Body of pancreas (tissue), 4 donors: ENCODE measurements around the gene SETBP1. TPM values are rescaled to one million over a fixed set of nuclear protein-coding genes. Genes with fewer than 3 reads are reported as not detected.

ENCODE experiments used
- ATAC-seq: fragments of 150-250 bp; one replicate; pipeline ENCODE4 v1.9.1; 2016
- DNase-seq, 4 donors: peaks; one replicate each; pipeline ENCODE4 v3.0.0-alpha.2; 2019
- H3K27ac ChIP-seq, 4 donors: fragments of 200-600 bp; sonication (generic); 1 replicate in 3 of 4; 2 replicates in 1 of 4; pipeline versions ENCODE4 v1.5.1 to v1.6.1; 2016 to 2019; ENCODE audit warnings: mild to moderate bottlenecking in 1 of 4, mixed read lengths in 1 of 4, moderate library complexity in 1 of 4
- H3K27me3 ChIP-seq, 2 donors: fragments of 200-600 bp; sonication (generic); one replicate each; pipeline ENCODE4 v1.6.0; 2016; ENCODE audit warnings: mild to moderate bottlenecking in 1 of 2
- H3K36me3 ChIP-seq, 2 donors: fragments of 200-600 bp; sonication (generic); replicated peaks in 1 of 2; 2 replicates each; pipeline ENCODE4 v1.5.1; 2016; ENCODE audit warnings: low read depth in 2 of 2; ENCODE audit not compliant: insufficient read depth in 1 of 2
- H3K4me1 ChIP-seq: fragments of 200-600 bp; sonication (generic); one replicate; pipeline ENCODE4 v1.6.0; 2016
- H3K4me3 ChIP-seq, 2 donors: fragments of 200-600 bp; sonication (generic); 1 replicate in 1 of 2; 2 replicates in 1 of 2; pipeline ENCODE4 v1.5.1; 2016 to 2019
- H3K9me3 ChIP-seq, 3 donors: fragments of 200-600 bp; sonication (generic); 1 replicate in 2 of 3; 2 replicates in 1 of 3; pipeline ENCODE4 v1.5.1; 2016
- CTCF ChIP-seq, 7 experiments: fragments of 450-650 bp in 4 of 7; fragments of 200-600 bp in 3 of 7; sonication (generic) in 3 of 7; IDR thresholded peaks; one replicate each; pipeline ENCODE4 v1.5.1; 2016 to 2019; ENCODE audit warnings: antibody characterized with exemption in 7 of 7
- POLR2A ChIP-seq, 3 donors: fragments of 450-650 bp; IDR thresholded peaks; one replicate each; pipeline ENCODE4 v1.6.1; 2016; ENCODE audit warnings: antibody characterized with exemption in 3 of 3, mild to moderate bottlenecking in 2 of 3
- WGBS, 2 donors: methylation state at CpG; one replicate each; pipeline ENCODE4 v1.1.5; 2017; 5-methylcytosine and 5-hydroxymethylcytosine counted together
- intact Hi-C: fragments of 100-400 bp; cut with DNase I; formaldehyde crosslinking; loops from one replicate; pipeline ENCODE4 v1.15.1; 2023
- total RNA-seq, 2 donors: library from RNA; depleted of rRNA; stranded (reverse); fragments of >200 nt; gene quantifications; one replicate each; pipeline ENCODE4 v1.1.0, GENCODE V29; 2016

The SETBP1 gene
- total RNA-seq, 2 donors from 2014 or later = 23.6 to 37.2 TPM

DNA sequence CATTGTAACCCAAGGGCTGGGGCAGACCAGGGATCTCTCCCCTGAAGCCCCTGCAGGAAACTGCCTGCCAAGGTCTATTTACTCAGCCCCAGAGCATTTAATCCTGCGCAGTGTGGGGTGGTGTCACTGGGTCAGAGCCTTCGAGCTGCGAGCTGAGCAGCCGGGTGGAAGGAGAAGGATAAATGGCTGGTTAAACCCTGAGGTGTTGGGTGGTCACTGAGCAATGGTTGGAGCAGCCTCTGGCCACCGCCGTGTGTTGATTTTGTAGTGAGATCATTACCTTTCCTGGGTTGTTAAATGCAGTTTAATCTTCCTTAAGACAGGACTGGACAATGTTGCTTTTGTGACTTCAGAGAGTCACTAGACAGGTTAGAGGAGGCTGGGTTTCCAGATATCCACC, 98.1 kb downstream of the SETBP1 start:
- H3K27ac ChIP-seq = peak overlapping the region in 3 of 4 donors; percentile 61 to 66 (median 65)
- no peaks in the 10 kb centered on the region for H3K9me3 ChIP-seq
- H3K4me1 ChIP-seq = peaks cover 61% of the 10 kb centered on the region
- TF ChIP-seq CTCF (IDR thresholded peaks at IDR 0.05) = no peak
- no peak for TF ChIP-seq POLR2A (IDR thresholded peaks at IDR 0.05)
- no peak overlapping the region for H3K4me3 ChIP-seq
- DNase-seq (peak; percentile 15 to 55 (median 35)), ATAC-seq (peak; percentile 78)
- 34 to 45% methylated on average over 4 to 5 of the region's 6 CpGs for WGBS, 2 donors
- H3K27me3 ChIP-seq = no peaks in the 10 kb centered on the region
- H3K36me3 ChIP-seq = no peaks in the 10 kb centered on the region
- intact Hi-C loops = no loop called here

DNA sequence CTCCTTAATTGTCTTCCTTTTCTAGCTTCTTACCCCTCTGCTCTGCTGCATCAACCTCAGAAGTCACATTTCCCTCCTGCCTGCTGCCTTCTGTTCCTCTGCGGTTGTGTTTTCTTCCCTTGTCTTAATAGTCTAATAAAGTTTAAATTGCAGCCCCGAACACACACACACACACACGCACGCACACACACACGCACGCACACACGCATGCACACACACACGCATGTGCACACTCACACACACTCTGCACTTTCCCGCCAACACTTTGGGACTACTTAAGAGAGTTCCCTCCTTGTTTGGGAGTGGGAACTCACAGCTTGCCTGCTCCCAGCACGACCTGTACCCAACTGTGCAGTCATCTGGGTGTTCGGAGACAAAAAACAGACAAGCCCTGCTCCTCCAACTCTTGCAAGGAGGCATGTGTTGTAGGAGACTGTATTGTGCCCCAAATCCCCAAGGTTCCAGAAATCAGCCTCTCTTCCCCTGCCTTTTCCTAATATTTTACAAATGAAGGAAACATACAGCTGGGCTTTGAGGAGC, 99.1 kb downstream of the SETBP1 start:
- 87% methylated on average over 11 of the region's 11 CpGs for WGBS, 2 donors
- H3K4me3 ChIP-seq = no peak overlapping the region
- H3K36me3 ChIP-seq = no peaks in the 10 kb centered on the region
- TF ChIP-seq POLR2A (IDR thresholded peaks at IDR 0.05) (no peak), CTCF (IDR thresholded peaks at IDR 0.05) (no peak)
- H3K27ac ChIP-seq = peak overlapping the region in 3 of 4 donors; percentile 61 to 66 (median 65)
- ATAC-seq = no peak
- no peak for DNase-seq
- no peaks in the 10 kb centered on the region for H3K9me3 ChIP-seq
- intact Hi-C loops = no loop called here
- peaks cover 67% of the 10 kb centered on the region for H3K4me1 ChIP-seq
- H3K27me3 ChIP-seq = no peaks in the 10 kb centered on the region

- intact Hi-C loops = no loop called here
- Histone ChIP-seq H3K36me3 (no peaks in the 10 kb centered on the region), H3K4me3 (no peak overlapping the region), H3K9me3 (no peaks in the 10 kb centered on the region), H3K4me1 (peaks cover 61% of the 10 kb centered on the region), H3K27me3 (no peaks in the 10 kb centered on the region), H3K27ac (peak overlapping the region in 3 of 4 donors; percentile 11 to 40 (median 35))
- WGBS, 2 donors = 13 to 19% methylated on average over 3 of the region's 3 CpGs
- ATAC-seq (no peak), DNase-seq (no peak)
- TF ChIP-seq POLR2A (IDR thresholded peaks at IDR 0.05) (no peak), CTCF (IDR thresholded peaks at IDR 0.05) (no peak)
Observed at GRCh38 chr18:44781886-44782285, 101.2 kb downstream of the SETBP1 start.

- intact Hi-C loops = no loop called here
- Histone ChIP-seq H3K36me3 (no peaks in the 10 kb centered on the region), H3K4me3 (no peak overlapping the region), H3K27ac (peak overlapping the region in 3 of 4 donors; percentile 11 to 40 (median 35)), H3K9me3 (no peaks in the 10 kb centered on the region), H3K4me1 (peaks cover 55% of the 10 kb centered on the region), H3K27me3 (no peaks in the 10 kb centered on the region)
- TF ChIP-seq CTCF (IDR thresholded peaks at IDR 0.05) = no peak
- no peak for TF ChIP-seq POLR2A (IDR thresholded peaks at IDR 0.05)
- WGBS, 2 donors = 87% methylated on average over 5 of the region's 5 CpGs
- no peak for DNase-seq
- ATAC-seq = no peak
Observed at GRCh38 chr18:44782617-44783016, 101.9 kb downstream of the SETBP1 start.

GRCh38 chr18:44783371-44783770, 102.7 kb downstream of the SETBP1 start:
- intact Hi-C loops = no loop called here
- ATAC-seq = no peak
- no peaks in the 10 kb centered on the region for H3K36me3 ChIP-seq

More at GRCh38 chr18:44783371-44783770, 102.7 kb downstream of the SETBP1 start:
- no peaks in the 10 kb centered on the region for H3K27me3 ChIP-seq
- peaks cover 53% of the 10 kb centered on the region for H3K4me1 ChIP-seq
- H3K4me3 ChIP-seq = no peak overlapping the region
- H3K9me3 ChIP-seq = no peaks in the 10 kb centered on the region
- no peak overlapping the region for H3K27ac ChIP-seq
- WGBS, 2 donors = 74 to 76% methylated on average over 1 of the region's 1 CpG
- no peak for TF ChIP-seq POLR2A (IDR thresholded peaks at IDR 0.05)
- TF ChIP-seq CTCF (IDR thresholded peaks at IDR 0.05) = no peak
- DNase-seq = no peak
